T-helper 1 cell (primary cell): Measurements from ENCODE around the gene CACNA1C.

Experiments used
- DNase-seq, 5 donors: peaks; one replicate each; pipeline ENCODE4 v3.0.0-alpha.2; 2012 to 2020

Gene CACNA1C

DNA sequence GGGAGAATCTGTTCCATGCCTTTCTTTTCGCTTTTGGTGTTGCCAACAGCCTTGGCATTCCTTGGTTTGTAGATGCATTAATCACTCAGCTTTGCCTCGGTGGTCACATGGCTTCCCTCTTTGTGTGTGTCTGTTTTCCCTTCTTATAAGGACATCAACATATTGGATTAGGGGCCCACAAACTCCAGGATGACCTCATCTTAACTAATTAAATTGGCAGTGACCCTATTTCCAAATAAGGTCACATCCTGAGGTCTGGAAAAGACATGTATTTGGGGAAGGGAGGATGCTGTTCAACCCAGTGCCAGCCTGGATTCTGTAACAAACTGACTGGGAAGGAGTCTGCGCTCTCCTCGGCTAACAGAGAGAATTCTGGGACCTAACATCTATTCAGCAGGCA, 376.2 kb downstream of the CACNA1C start:
- DNase-seq: no peak

DNA sequence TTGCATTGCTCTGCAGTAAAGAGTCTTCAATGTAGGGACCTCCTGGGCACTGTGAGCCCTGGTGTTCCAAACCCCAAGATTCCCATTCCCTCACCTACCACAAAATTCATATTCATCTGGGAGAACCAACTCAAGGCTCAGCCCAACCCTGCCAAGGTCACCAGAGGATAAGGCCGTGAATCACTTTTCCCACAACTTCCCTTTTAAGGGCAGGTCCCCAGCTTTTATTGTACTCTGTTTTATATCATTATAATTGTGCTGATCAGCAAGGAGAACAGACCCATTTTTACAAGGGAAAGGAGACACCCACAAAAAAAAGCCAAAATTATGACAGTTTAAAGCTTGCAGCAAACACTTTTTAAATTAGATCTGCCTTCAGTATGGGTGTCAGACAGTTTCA, 379.0 kb downstream of the CACNA1C start:
- no peak for DNase-seq

DNA sequence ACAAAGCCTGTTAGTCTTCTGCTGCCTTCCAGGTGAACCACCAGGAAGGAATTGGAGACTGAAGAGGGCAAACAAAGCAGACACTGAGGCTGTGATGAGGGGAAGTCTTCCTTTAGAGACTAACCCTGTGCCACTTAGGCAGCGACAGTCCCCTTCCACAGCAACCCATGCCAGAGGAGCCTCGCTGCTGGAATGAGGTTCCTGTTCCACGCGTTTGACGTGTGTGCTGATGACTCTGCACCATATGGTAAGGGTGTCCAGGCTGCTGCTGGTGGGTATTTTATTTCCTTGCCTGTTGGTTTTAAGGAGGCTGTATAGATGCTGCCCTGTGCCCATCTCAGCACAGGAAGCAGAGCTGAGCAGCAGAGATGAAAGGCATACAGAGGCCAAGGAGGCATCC, 380.1 kb downstream of the CACNA1C start:
- DNase-seq: no peak

DNA sequence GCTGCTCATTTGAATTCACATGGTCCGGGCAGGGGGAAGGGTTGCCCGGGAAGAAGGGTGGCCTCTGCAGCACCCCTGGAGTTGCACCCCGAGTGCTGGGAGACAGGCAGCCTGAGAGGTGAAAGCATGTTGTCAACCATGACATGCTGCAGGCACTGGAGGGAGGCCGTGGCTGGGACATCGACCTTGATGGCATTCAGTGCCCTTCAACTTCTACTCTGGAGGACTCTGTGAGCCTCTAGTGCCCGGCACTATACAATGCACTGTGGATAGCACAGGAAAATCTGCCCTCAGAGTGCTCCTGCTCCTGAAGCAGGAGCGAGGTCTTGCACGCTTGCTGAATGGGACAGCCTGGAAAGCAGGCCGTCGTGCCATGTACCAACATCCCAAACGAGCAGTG, 382.7 kb downstream of the CACNA1C start:
- DNase-seq: no peak

DNA sequence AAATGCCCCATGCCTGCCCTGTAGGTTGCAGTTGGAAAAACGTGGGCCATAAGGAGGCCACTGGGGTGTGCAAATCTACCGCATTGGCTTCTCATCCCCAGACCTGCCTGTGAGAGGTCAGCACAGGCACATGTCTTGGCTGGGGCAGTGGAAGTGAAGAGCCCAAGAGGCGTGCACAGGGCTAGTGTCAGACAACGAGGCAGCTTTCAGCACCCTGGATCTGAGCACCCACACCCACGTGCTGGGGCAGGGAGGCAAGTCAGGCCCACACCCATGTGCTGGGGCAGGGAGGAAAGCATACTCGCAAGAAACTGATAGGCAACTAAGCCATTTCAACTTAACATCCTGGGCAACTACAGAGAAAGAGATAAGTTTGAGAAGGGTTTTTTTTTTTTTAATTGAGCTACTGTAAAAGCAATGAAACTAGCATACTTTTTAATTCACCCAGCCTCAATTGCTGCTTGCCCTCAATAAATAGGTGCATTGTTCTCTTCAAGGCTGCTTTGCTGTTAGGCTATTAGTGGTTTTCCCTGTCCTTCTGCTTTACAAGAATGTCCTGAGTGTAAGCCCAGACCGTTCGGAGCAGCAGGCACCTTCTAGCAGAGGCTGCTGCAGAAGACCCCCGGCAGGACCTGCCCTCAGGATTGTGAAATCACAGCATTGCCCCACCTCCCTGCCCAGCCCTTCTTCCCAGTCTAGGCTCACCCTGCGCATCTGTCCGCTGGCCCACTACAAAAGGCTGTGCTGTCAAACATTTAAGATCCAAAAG, 386.7 kb downstream of the CACNA1C start:
- no peak for DNase-seq

DNA sequence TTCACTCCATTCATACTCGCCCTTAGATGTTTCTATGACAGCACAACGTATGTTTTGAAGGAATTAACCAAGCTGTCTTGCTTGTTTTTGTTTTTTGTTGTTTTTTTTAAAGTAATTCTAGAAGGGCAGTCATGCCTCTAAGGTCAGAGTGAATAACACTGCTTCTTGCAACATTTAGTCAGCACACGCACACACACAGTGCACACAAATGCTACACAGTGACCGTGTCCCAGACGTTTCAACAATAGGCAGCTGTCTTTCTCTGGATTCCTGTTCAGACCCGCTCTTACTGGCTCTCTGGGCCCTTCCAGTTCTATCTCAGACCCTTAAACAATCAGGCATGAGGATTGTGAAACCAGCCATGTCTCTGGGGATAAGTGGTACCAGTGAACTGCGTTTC, 391.0 kb downstream of the CACNA1C start:
- DNase-seq: no peak

DNA sequence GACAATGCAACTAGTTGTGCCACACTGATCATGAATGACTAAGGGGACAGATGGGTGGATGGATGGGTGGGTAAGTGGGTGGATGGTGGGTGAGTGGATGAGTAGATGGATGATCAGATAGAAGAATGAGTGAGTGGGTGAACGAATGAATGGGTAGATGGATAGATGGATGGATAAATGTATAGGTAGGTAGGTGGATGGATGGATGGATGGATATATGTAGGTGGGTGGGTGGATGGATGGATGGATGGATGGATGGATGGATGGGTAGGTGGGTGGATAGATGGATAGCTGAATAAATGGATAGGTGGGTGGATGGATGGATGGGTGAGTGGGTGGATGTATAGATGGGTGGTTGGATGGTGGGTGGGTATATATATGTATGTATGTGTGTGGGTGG, 393.2 kb downstream of the CACNA1C start:
- no peak for DNase-seq

DNA sequence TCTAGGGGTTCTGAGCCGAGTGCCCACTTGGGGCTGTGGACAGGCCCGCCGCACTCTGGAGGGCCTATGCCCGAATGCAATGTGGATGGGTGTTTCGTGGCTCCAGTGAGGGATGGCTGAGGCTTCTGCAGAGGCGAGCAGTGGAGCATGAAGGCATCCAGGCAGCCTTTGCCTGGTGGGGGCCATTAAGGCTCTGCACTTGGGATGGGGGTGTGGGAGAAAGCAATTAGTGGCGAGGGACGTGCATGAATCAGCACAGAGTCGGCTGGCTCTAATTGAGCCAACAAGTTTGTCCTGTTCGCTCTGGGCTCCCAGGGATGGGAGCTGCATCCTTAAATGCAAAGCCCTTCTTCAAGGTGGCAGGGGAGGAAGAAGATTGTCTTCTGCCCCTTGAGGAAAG, 395.1 kb downstream of the CACNA1C start:
- DNase-seq: no peak

DNA sequence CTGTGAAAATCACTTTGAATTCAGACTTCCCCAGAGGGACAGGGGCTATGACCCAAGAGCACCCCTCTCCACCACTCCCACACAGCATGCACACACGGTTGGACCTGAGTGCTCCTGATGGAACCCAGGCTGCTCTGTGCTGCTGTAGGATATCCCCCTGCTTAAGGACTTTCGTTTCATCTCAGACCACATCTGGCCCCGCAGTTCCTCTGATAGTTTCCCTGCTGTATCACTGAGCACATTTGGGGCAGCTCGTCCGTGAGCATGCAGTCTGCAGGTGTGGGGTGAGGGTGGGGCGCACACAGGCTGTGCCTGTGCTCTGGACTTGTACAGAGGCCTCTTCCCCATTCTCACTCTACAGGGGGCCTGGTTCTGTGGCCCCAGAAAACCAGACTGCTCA, 396.8 kb downstream of the CACNA1C start:
- DNase-seq: no peak

DNA sequence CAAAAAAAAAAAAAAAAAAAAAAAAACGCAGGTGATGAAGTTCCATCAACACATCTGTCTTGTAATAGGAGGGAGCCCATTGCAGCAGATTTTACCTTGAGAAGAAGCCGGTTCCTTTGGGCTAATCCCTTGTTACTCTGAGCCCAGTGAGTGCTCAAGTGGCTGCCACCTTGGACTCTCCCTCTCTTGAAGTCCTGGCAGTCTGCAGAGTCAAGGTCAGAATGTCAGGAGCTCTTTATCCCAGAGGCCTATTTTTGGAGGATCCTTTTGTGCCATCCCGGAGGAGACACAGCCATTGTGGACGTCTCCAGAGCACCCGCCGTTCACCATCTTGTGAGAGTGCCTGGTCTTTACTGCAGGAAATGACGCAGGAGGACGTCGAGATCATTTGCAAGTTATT, 397.8 kb downstream of the CACNA1C start:
- no peak for DNase-seq

DNA sequence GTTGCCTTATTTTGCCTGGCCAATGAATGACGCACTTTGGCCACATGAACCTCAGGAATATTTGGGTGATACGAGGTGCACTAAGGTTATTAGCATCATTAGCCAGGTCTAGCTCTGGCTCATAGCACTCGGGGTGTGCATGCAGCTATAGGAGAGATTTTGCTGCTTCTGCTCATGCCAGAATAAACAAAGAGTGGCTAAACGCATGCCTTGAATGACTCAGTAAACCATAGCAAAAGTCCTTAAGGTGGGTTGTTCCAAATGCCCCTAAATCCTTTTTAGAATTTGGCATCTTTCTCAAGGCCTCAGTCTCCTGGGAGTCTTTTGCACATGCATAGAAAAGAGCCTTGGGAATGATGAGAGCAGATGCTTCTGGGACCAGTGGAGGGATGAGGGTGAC, 398.2 kb downstream of the CACNA1C start:
- DNase-seq: no peak

DNA sequence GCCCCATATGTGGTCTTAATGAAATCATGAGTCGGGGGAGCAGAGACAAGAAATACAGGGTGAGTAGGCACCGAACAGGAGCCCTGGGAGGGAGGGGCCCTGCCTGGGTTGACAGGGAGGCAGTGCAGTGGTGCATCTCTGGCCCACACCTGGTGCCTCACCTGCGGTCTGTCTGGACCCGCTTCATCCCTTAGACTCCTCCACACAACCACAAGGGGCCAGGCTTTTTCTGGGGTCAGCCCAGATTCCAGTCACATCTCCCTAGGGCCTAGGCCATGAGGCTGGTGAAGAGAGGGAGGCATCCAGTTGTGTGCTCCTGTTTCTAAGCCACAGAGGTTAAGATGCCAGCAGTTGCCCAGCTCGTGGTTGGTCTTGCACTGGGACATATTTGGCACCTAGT, 398.7 kb downstream of the CACNA1C start:
- DNase-seq: no peak

DNA sequence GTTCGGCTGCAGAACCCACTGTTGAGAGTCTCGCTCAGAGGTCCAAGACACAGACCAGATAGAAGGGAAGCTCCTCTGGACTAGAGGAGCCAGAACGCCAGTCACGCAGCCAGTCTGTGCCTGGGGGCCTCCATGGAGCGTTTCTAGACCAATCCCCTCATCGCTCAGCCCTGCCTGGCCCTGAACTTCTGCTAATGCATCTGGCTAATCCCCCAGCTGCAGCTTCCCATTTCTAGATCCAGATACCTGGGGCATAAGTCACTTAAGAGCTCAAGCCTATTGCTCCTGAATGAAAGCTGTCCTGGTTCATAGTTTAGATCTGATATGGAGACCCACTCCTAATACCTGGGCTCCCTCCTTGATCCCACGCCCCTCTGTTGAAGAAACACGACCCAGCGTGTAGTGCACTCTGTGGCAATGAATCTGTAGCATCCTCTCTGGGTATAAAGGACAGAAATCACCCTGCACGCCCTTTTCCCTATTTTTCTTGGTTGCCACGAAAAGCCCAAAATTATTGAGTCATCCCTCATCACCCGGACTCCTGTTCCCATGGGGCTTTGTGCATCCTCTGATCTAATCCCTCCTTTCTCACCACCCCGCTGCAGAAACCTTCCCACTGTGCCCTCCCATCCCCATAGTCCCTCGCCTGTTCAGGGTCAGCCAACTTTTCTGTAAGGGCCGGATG, 400.4 kb downstream of the CACNA1C start:
- DNase-seq: no peak

DNA sequence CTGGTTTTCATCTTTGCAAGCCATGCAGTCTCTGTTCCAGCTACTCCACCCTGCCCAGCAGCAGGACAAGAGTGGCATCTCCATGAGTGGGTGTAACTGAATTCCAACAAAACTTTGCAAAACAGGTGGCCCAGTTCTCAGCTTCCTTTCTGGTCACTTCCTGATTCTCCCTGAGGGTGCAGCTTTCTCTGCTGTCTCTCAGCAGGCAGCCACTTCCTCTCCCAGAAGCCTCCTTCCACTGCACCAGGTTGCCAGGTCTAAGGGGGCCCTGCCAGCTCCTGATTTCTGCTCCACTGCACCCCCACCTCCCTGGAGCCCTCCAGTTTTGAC, 400.9 kb downstream of the CACNA1C start:
- DNase-seq: no peak

DNA sequence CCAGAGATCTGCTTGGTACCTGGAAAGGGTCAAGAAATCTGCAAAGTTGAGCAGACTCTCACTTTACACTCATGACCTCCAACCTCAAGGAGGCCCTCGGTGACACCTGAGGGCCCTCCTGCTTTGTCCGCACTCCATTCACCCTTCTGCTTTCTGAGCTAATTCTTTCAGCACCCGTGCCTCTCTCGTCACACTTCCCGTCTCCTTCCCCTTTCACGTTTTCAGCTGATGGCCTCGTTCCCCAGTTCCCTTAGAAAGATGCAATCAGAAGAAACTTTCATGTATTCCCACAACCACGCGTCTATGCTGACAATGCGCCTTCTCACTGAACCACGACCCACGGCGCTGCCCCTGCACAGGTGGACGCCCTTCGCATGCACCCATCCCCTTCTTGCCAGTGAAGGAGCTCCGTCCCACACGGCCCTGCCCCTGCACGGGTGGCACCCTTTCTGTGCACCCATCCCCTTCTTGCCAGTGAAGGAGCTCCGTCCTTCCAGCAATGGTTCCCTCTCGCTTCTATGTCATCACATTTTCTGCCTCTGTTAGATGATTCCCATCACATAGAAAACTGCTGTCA, 401.9 kb downstream of the CACNA1C start:
- DNase-seq: no peak

DNA sequence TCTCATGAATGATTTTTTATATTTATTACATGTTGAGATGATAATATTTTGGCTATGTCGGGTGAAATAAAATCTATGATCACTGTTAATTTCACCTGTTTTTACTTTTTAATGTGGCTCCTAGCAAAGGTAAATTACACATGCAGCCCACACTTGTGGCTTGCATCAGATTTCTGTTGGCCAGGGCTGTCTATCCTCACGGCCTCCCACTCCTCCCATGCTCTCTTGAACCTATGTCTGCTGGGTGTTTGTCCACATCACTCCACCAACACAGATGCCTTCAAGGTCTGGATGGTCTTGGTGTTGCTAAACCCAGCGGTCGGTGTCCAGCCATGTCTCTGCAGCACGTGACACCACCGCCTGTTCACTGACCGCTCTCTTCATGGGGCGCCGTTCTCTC, 402.6 kb downstream of the CACNA1C start:
- no peak for DNase-seq

DNA sequence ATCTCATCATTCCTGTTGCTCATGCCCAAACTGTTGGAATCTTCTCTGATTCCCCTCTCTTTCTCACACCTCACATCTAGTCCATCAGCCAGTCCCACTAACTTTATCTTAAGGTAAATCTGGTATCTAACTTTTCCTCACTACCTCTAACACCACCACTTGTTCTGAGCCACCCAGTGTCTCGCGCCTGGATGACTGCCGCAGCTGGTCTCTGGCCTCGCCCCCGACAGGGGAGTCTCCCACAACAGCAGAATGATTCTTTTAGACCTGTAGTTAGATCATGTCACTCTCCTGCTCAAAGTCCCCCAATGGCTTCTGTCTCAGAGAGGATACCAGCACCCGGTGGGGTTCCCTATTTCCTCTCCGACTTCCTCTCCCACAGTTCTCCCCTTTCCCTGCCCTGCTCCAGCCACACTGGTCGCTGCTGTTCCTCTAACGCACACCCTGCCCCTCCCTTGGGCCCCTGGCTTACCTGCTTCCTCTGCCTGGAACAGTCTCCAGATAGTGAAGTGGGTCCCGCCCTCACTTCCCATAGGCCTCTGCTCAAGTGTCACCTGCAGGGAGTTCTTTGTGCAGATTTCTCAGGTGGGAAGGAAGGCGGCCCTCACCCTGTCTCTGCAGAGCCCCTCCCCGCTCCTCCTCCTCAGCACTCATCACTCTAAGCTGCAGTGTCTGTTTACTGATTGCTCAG, 403.5 kb downstream of the CACNA1C start:
- no peak for DNase-seq

DNA sequence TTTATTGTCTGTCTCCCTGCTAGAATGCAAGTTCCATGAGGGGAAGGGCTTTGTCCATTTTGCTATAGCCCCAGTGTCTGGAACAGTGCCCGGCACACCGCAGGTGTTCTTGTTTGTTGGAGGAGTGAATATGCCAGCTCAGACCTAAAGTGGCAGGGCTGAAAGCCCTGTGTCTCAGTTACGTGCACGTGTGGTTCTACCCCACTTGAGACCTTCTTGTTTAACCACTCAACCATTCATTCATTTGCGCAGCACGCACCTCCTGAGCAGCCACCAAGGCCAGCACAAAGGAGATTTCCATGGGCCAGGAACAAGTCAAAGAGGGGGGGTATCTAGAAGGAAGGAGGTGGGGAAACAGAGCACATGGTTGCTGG, 404.0 kb downstream of the CACNA1C start:
- no peak for DNase-seq

DNA sequence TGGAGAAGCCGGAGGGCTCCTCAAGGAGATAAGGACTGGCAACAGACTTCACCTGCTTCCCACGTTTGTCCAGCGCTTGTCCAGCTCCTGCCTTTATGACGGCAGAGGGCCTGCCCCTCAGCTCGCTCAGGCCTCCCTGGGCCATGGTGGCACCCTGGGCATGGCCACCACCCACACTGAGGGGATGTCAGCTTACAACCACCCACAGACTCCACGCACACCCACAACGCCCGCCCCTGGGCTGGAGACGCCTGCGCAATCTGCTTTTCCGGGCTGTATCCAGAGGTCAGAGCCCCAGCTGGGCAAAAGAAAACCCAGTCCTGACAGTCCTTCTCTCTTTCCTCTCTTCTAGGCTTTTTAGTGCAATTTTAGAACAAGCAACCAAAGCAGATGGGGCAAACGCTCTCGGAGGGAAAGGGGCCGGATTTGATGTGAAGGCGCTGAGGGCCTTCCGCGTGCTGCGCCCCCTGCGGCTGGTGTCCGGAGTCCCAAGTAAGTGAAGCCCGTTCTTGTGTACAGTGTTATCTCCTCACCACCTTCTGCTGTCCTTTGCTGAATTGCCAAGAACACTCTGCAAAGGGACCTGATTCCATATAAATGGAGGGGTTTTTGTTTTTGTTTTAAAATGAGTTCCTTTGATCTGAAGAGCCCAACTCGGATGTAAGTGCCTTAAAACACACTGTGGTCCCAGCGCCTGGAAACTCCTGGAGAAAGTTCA, 404.6 kb downstream of the CACNA1C start:
- no peak for DNase-seq

DNA sequence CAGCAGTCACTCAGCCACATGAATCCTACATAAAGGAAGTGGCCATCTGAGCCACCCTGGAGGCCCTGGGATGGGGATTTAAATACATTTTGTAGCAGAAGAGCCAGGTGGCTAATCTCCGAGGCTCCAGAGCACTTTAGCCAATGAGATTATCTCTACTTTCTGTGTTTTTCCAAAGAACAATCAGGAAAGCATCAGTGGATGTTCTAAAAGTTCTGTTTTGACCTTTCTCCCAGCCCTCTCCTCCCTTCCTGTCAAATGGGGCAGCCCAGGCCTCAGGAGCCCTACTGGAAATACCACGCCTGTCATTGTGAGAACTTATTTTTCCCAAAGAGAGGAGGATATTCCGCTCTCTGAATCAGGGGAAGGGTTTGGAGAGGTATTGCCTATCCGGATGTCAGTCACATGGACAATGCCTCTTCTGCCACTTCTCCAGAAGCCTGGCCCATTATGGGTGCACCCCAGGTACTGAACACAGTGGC, 405.2 kb downstream of the CACNA1C start:
- no peak for DNase-seq

DNA sequence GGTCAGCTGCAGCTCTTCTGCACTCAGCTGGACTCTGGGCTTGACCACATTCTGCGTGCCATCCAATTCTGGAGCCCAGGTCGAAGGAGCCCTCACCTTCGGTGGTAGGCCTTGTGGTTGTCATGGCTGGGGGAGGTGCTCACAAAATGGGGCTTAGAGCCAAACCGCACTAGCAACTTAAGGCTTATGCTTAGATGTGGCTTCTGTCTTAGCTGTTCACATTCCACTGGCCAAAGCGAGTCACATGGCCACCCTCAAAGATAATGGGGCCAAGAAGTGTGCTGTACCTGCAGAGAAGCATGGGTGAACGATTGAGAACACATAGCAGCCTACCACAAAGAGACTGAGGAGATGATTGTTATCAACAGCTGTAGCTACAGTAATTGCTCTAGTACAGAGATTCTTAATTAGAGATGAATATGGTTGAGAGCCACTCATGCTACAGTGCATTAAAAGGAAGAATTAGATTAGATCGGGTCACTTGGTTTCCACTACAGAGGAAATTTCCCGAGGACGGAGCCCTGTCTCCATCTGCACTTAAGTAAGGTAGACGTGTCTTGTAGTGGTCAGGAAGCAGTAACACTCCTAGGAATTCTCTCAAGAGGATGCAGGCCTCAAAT, 407.4 kb downstream of the CACNA1C start:
- DNase-seq: no peak

DNA sequence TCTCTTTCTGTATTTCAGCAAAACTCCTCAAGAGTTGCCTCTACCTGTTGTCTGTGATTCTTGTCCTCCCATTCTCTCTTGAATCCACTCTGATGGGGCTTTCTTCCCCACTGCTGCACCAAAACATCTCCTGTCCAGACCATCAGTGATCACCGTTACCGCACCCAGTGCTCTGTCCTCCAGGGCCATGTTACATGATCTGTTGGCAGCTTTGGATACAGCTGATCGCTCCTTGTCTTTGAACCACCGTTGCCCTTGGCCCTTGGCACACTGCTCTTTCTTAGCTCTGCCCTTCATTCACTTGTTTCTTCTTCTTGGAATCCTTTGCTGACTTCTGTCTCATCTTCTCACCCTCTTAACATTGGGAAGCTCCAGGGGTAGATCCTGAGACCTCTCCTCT, 408.3 kb downstream of the CACNA1C start:
- no peak for DNase-seq

DNA sequence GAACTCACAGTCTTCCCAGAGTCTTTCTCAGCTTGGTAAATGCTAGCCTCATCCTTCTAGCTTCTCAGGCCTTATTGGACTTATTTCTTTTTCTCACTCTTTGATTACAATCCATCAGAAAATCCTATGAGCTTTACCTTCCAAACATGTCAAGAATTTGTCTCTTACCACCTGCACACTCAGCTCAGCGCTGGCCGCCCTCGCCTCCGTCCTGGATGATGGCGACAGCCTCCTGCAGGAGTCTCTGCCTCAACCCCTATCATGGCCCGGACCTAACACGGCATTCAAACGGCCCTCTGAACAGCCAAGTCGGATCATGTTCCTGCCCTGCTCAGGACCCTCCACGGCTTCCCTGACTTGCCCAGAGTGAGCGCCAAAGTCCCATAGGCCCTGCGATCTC, 408.9 kb downstream of the CACNA1C start:
- DNase-seq: no peak
